Measurements from ENCODE around the gene ADAMTSL3.

ADAMTSL3 gene

GRCh38 chr15:83694015-83694414 lies 40.1 kb downstream of the ADAMTSL3 start:
- Histone ChIP-seq H3K27me3 (ENCODE audit: insufficient read depth, low read length, poor library complexity, severe bottlenecking) (no peaks in the 10 kb centered on the region), H3K9ac (ENCODE audit: low read depth, low read length, poor library complexity, severe bottlenecking) (no peak overlapping the region), H2AFZ (ENCODE audit: low read length) (no peak overlapping the region), H3F3A (ENCODE audit: low read depth) (no peaks in the 10 kb centered on the region), H3K4me3 (ENCODE audit: low read length, poor library complexity, severe bottlenecking) (no peak overlapping the region), H4K20me1 (ENCODE audit: insufficient read depth, low read length, poor library complexity, severe bottlenecking) (no peaks in the 10 kb centered on the region), H3K36me3 (ENCODE audit: insufficient read depth, low read length) (no peaks in the 10 kb centered on the region), H3K9me2 (replicated peaks; ENCODE audit: low read depth, low read length) (no peaks in the 10 kb centered on the region), H3K4me1 (ENCODE audit: insufficient read depth, low read length, poor library complexity, severe bottlenecking) (no peaks in the 10 kb centered on the region), H3K9me3 (ENCODE audit: insufficient read depth, low read depth, low read length) (no peaks in the 10 kb centered on the region), H3K4me2 (ENCODE audit: low read depth, low read length, poor library complexity, severe bottlenecking) (no peak overlapping the region), H3K79me2 (ENCODE audit: insufficient read depth, low read length) (no peaks in the 10 kb centered on the region)
- TF ChIP-seq, protein P1, sequence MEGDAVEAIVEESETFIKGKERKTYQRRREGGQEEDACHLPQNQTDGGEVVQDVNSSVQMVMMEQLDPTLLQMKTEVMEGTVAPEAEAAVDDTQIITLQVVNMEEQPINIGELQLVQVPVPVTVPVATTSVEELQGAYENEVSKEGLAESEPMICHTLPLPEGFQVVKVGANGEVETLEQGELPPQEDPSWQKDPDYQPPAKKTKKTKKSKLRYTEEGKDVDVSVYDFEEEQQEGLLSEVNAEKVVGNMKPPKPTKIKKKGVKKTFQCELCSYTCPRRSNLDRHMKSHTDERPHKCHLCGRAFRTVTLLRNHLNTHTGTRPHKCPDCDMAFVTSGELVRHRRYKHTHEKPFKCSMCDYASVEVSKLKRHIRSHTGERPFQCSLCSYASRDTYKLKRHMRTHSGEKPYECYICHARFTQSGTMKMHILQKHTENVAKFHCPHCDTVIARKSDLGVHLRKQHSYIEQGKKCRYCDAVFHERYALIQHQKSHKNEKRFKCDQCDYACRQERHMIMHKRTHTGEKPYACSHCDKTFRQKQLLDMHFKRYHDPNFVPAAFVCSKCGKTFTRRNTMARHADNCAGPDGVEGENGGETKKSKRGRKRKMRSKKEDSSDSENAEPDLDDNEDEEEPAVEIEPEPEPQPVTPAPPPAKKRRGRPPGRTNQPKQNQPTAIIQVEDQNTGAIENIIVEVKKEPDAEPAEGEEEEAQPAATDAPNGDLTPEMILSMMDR (conservative IDR thresholded peaks at IDR 0.05; ENCODE audit: low read length): no peak

GRCh38 chr15:83694536-83694935 lies 40.6 kb downstream of the ADAMTSL3 start:
- no peaks in the 10 kb centered on the region for H3K9me2 ChIP-seq (replicated peaks; ENCODE audit: low read depth, low read length)
- H3K27me3 ChIP-seq (ENCODE audit: insufficient read depth, low read length, poor library complexity, severe bottlenecking): no peaks in the 10 kb centered on the region
- H3K36me3 ChIP-seq (ENCODE audit: insufficient read depth, low read length): no peaks in the 10 kb centered on the region
- no peak overlapping the region for H3K4me2 ChIP-seq (ENCODE audit: low read depth, low read length, poor library complexity, severe bottlenecking)
- H3K9me3 ChIP-seq (ENCODE audit: insufficient read depth, low read depth, low read length): no peaks in the 10 kb centered on the region
- no peaks in the 10 kb centered on the region for H3K4me1 ChIP-seq (ENCODE audit: insufficient read depth, low read length, poor library complexity, severe bottlenecking)
- no peak overlapping the region for H3K4me3 ChIP-seq (ENCODE audit: low read length, poor library complexity, severe bottlenecking)
- no peak overlapping the region for H2AFZ ChIP-seq (ENCODE audit: low read length)
- no peaks in the 10 kb centered on the region for H3F3A ChIP-seq (ENCODE audit: low read depth)
- no peaks in the 10 kb centered on the region for H3K79me2 ChIP-seq (ENCODE audit: insufficient read depth, low read length)
- H3K9ac ChIP-seq (ENCODE audit: low read depth, low read length, poor library complexity, severe bottlenecking): no peak overlapping the region
- TF ChIP-seq, protein P1 (conservative IDR thresholded peaks at IDR 0.05; ENCODE audit: low read length): no peak
- TF ChIP-seq EZH2phosphoT487 (IDR thresholded peaks at IDR 0.05; ENCODE audit: borderline replicate concordance): no peak
- no peaks in the 10 kb centered on the region for H4K20me1 ChIP-seq (ENCODE audit: insufficient read depth, low read length, poor library complexity, severe bottlenecking)

GRCh38 chr15:83695246-83695645 lies 41.3 kb downstream of the ADAMTSL3 start:
- H3K27me3 ChIP-seq (ENCODE audit: insufficient read depth, low read length, poor library complexity, severe bottlenecking): no peaks in the 10 kb centered on the region
- no peaks in the 10 kb centered on the region for H3K36me3 ChIP-seq (ENCODE audit: insufficient read depth, low read length)
- no peak overlapping the region for H3K4me2 ChIP-seq (ENCODE audit: low read depth, low read length, poor library complexity, severe bottlenecking)
- no peak overlapping the region for H3K4me3 ChIP-seq (ENCODE audit: low read length, poor library complexity, severe bottlenecking)
- H3K9me3 ChIP-seq (ENCODE audit: insufficient read depth, low read depth, low read length): no peaks in the 10 kb centered on the region
- no peaks in the 10 kb centered on the region for H3F3A ChIP-seq (ENCODE audit: low read depth)
- H2AFZ ChIP-seq (ENCODE audit: low read length): no peak overlapping the region
- TF ChIP-seq, protein P1 (conservative IDR thresholded peaks at IDR 0.05; ENCODE audit: low read length): no peak
- TF ChIP-seq EZH2phosphoT487 (IDR thresholded peaks at IDR 0.05; ENCODE audit: borderline replicate concordance): no peak
- no peaks in the 10 kb centered on the region for H3K4me1 ChIP-seq (ENCODE audit: insufficient read depth, low read length, poor library complexity, severe bottlenecking)
- no peaks in the 10 kb centered on the region for H3K79me2 ChIP-seq (ENCODE audit: insufficient read depth, low read length)
- no peaks in the 10 kb centered on the region for H3K9me2 ChIP-seq (replicated peaks; ENCODE audit: low read depth, low read length)
- no peaks in the 10 kb centered on the region for H4K20me1 ChIP-seq (ENCODE audit: insufficient read depth, low read length, poor library complexity, severe bottlenecking)
- H3K9ac ChIP-seq (ENCODE audit: low read depth, low read length, poor library complexity, severe bottlenecking): no peak overlapping the region
